Right cardiac atrium (tissue), 5 donors: ENCODE measurements around the gene SNX22. TPM values are rescaled to one million over a fixed set of nuclear protein-coding genes. Genes with fewer than 3 reads are reported as not detected.

Source experiments
- ATAC-seq, 2 donors: fragments of 200-7000 bp; cut with Tn5 transposase; one replicate each; pipeline versions ENCODE4 v1.8.0 to v1.9.1; 2020; ENCODE audit warnings: moderate library complexity in 2 of 2, mild to moderate bottlenecking in 1 of 2
- DNase-seq, 3 donors: peaks; one replicate each; pipeline ENCODE4 v3.0.0-alpha.2; 2020
- H3K27ac ChIP-seq: one replicate; pipeline ENCODE4 v1.5.1; 2013; ENCODE audit warnings: mild to moderate bottlenecking, low read length, control low read depth, moderate library complexity
- H3K27me3 ChIP-seq: one replicate; pipeline ENCODE4 v1.6.1; 2013; ENCODE audit not compliant: control insufficient read depth, insufficient read depth
- H3K4me1 ChIP-seq: one replicate; pipeline ENCODE4 v1.6.1; 2013; ENCODE audit warnings: low read length; ENCODE audit not compliant: control insufficient read depth, insufficient read depth
- H3K4me3 ChIP-seq: one replicate; pipeline ENCODE4 v1.5.1; 2013; ENCODE audit warnings: low read length, control low read depth
- H3K9me3 ChIP-seq: one replicate; pipeline ENCODE4 v1.6.1; 2013; ENCODE audit warnings: low read length; ENCODE audit not compliant: control insufficient read depth
- WGBS: extraction: QIAGEN DNeasy Blood & Tissue Kit; methylation state at CpG from one replicate; pipeline ENCODE4 v1.1.7; 2013; 5-methylcytosine and 5-hydroxymethylcytosine counted together
- intact Hi-C, 4 donors: fragments of 100-400 bp; cut with DNase I; formaldehyde crosslinking; loops; one replicate each; pipeline versions ENCODE4 v1.11.0 to v1.14.0; 2022 to 2023
- polyA plus RNA-seq: library from polyadenylated mRNA; stranded (reverse); fragments of 200-250 nt; gene quantifications from one replicate; pipeline ENCODE4 v1.2.3, GENCODE V29; 2013
- total RNA-seq, 4 donors: library from RNA; stranded (reverse); fragmentation: NEBNext Ultra II Directional; extraction: Animal tissue kit (Norgen Biotek cat#: 25700); gene quantifications; one replicate each; pipeline ENCODE4 v1.2.1, GENCODE V29; 2021
- donor health status: healthy with polysubstance abuse.
- donor health status: DM: no; HTN: yes; CAD: no.
- donor health status: DM: no; HTN: no; CAD: no.
- donor health status: DM: no; HTN: yes; CAD: no; lungs with severe emphysema.
- donor health status: DM: yes; HTN: yes; CAD: no.

Gene SNX22
- total and polyA plus RNA-seq, 5 donors, result 56.2 to 114 (median 66.4) TPM

DNA sequence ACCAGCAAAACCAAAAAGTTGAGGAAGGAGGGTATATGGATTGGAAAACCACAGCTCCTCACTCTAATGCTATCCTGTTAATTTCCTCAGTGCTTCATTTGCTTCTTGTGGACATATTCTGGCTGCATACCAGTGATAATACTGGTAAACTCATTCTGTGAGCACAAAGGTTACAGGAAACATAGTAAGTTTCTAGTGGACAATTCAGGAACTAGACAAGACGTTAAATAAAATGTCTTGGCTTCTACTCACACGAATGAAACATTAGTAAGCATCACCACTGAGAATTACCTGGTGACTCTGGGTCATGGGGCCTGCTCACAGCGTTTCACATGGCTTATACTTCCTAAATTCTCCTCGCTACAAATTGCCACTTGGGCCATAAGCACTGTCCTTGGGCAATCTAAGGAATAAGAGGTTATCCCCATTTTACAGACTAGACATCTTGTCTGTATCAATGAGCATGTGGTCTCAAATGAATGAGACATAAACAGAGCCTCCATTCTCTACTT lies 31.4 kb downstream of the SNX22 start:
- ATAC-seq, result no peak
- WGBS, result 80% methylated on average over 4 of the region's 4 CpGs

DNA sequence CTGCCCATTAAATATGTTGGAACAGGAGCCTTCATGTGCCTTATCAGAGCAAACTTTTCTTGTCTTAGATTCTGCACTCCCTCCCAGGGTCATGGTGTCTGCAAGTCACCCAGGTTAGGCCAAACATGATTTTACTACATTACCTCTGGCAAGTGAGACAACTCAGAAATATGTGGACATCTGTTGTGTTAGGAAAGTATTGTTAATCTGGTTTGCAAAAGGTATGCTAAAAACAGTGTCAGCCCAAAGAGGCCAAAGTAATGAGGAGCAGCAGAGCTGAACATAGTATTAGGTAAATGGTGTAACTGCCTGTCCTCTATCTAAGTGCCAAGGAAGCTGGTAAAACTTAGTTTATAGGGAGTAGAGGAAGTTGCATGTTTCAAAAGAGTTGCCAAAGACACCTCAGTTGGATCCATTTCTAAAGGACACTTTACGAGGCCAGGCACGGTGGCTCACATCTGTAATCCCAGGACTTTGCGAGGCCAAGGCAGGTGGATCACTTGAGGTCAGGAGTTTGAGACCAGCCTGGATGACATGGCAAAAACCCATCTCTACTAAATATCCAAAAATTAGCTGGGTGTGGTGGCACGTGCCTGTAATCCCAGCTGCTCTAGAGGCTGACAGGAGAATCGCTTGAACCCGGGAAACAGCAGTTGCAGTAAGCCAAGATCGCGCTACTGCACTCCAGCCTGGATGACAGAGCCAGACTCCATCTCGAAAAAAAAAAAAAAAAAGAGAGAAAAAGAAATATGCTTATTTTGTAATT lies 33.8 kb downstream of the SNX22 start:
- intact Hi-C loops, result loop anchor here in 1 of 4 donors (10.0 kb wide), 1 partner anchor 329 kb away; no protein-coding TSS in a partner anchor
- no peak for ATAC-seq
- Histone ChIP-seq H3K27me3 (no peaks in the 10 kb centered on the region), H3K4me3 (no peak overlapping the region), H3K4me1 (no peaks in the 10 kb centered on the region), H3K9me3 (no peaks in the 10 kb centered on the region), H3K27ac (no peak overlapping the region)
- 91% methylated on average over 9 of the region's 9 CpGs for WGBS
- DNase-seq, result no peak

More for the DNA sequence above, 31.4 kb downstream of the SNX22 start:
- H3K9me3 ChIP-seq, result no peaks in the 10 kb centered on the region
- intact Hi-C loops, result loop anchor here in 1 of 4 donors (10.0 kb wide), 1 partner anchor 332 kb away; no protein-coding TSS in a partner anchor
- H3K27me3 ChIP-seq, result no peaks in the 10 kb centered on the region
- H3K4me3 ChIP-seq, result no peak overlapping the region
- DNase-seq, result no peak
- H3K27ac ChIP-seq, result no peak overlapping the region
- H3K4me1 ChIP-seq, result no peaks in the 10 kb centered on the region

DNA sequence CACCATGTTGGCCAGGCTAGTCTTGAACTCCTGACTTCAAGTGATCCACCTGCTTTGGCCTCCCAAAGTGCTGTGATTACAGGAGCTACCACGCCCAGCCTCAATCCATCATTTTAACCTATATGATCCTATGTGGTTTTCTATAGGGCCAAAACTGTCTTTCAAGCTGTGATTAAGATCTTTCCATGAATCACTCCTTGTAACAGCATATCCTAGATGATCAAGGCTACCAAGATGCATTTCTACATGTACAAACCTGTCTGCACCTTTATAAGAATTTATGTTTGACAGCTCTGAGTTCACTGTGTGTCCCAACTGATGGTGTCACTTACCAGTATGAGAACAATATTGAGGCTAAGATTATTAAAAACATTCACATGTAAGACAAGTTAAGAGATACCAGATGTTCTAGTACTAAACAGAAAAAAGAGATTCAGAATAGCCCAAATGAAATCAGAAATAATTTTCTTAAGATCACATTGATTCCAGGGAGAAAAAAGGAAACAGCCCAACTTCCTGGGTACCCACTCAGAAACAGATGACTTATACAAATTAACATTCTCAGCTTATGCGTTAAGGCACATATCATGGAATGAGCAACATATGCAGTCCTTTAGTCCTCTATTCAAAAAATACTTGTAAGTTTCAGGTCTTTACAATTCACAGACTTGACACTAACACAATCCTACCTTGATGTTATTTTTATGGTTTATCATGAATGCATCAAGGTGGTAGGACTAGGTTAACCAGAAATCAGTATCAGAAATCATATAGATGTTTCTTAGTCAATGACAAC lies 36.1 kb downstream of the SNX22 start:
- Histone ChIP-seq H3K9me3 (no peaks in the 10 kb centered on the region), H3K27ac (no peak overlapping the region), H3K4me1 (no peaks in the 10 kb centered on the region), H3K27me3 (no peaks in the 10 kb centered on the region), H3K4me3 (no peak overlapping the region)
- 84% methylated on average over 2 of the region's 2 CpGs for whole genome bisulfite sequencing
- DNase-seq, result no peak
- intact Hi-C loops, result loop anchor here in 1 of 4 donors (10.0 kb wide), 1 partner anchor 327 kb away; no protein-coding TSS in a partner anchor
- no peak for ATAC-seq

DNA sequence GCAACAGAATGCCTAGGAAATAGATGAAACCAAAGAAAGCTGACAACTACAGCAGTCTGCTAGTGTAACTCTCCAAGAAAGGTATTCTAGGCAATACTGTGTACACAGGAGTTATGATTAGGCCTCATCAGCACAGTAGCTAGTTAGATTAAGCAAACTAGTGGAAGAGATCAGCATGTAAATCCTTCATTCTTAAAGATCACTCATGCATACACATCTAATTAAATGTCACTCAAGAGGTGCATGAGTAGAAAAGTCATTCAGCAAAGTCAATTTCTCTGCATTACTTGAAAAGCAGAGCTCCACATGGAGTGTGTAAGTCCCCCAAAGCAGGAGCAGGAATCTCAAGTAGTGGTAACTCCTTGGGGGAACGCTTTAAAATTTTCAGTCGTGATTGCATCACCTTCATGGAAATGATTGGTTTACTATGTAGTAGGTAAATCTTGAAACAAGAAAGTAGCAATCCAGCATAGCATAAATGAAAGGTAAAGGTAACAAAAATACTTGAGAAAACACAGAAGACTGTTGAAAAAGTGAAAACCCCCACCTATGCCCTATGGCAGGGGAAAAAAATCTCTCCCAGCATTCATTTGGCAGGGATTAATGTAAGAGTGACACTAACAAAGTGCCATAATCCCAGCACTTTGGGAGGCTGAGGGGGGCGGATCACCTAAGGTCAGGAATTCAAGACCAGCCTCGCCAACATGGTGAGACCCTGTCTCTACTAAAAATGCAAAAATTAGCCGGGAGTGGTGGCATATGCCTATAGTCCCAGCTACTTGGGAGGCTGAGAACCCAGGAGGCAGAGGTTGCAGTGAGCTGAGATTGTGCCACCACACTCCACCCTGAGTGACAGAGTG lies 40.7 kb downstream of the SNX22 start:
- WGBS, result 96% methylated on average over 5 of the region's 5 CpGs
- no peak overlapping the region for H3K27ac ChIP-seq
- H3K27me3 ChIP-seq, result no peaks in the 10 kb centered on the region
- DNase-seq, result no peak
- ATAC-seq, result no peak
- no peaks in the 10 kb centered on the region for H3K4me1 ChIP-seq
- intact Hi-C loops, result no loop called here
- H3K9me3 ChIP-seq, result no peaks in the 10 kb centered on the region
- no peak overlapping the region for H3K4me3 ChIP-seq

DNA sequence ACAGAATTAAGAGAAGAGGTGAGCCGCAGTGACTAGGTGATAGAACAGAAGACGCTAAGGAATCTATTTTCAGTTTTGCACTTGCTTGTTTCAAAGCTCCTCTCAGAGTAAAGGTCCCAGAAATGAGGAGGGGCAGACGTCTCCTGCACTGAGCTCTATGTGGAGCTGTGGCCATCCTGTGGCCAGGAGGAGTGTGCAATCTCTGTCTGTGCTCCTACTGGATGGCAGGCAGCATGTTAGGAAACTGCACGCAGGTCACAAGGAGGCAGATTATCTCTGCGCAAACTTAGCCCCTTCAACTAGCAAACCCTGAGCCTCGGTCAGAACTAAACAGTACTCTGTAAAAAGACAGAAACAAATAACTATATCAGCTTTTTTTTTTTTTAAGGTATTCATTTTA lies 42.4 kb downstream of the SNX22 start:
- Histone ChIP-seq H3K9me3 (no peaks in the 10 kb centered on the region), H3K4me3 (no peak overlapping the region), H3K27ac (no peak overlapping the region), H3K4me1 (peaks cover 2% of the 10 kb centered on the region), H3K27me3 (no peaks in the 10 kb centered on the region)
- WGBS, result 75% methylated on average over 6 of the region's 6 CpGs
- intact Hi-C loops, result no loop called here
- ATAC-seq (peak in 1 of 2 donors; percentile 74), DNase-seq (no peak)

DNA sequence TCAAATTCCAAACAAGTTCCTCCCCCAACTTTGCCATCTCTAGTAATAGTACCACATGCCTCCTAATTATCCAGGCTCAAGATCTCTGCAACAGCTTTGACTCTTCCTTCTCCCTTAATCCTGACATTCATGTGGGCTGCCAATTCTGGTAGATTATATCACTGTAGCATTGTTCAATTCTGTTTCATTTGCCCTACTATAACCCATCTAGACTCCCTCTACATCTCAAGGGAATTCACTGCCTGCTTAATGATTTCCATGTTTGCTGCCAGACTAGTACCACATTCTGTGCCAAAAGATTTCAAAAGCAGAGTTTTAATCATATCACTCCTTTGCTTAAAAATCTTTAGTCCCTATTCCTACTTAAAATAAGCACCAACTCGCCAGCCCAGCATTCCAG lies 45.9 kb downstream of the SNX22 start:
- Histone ChIP-seq H3K27me3 (no peaks in the 10 kb centered on the region), H3K9me3 (no peaks in the 10 kb centered on the region), H3K27ac (no peak overlapping the region), H3K4me3 (no peak overlapping the region), H3K4me1 (peaks cover 2% of the 10 kb centered on the region)
- 58% methylated on average over 1 of the region's 1 CpG for WGBS
- ATAC-seq, result peak; percentile 48 to 68
- intact Hi-C loops, result no loop called here
- no peak for DNase-seq

DNA sequence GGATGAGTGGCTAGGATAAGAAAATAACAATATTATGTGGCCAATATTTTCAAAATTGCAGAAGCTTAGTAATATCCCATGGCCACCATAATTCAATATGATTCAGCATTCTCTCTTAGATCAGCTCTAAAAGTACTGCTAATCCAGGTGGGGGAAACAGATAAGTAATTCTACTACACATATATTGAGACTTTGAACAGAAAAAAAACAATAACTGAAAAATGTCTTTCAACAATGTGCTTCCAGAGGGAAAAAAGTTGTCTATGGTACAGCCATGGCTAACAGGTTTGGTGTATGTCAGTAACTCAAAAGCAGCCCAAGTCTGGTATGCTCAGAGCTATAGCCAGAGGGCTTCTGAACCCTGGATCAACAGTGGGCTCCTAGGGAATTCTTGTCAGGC lies 53.7 kb downstream of the SNX22 start:
- intact Hi-C loops, result loop anchor here in 1 of 4 donors (10.0 kb wide), 1 partner anchor 470 kb away; no protein-coding TSS in a partner anchor
- Histone ChIP-seq H3K4me3 (no peak overlapping the region), H3K27me3 (no peaks in the 10 kb centered on the region), H3K27ac (no peak overlapping the region), H3K4me1 (no peaks in the 10 kb centered on the region), H3K9me3 (no peaks in the 10 kb centered on the region)
- ATAC-seq, result no peak
- DNase-seq, result no peak

Other genes starting within 250 kb of the SNX22 start
- 10 to 100 TPM; 83.5 to 95.1 (median 88.1) TPM for gene DAPK2, start 105.2 kb upstream of the SNX22 start, total RNA-seq
- 48.8 TPM for gene DAPK2, start 105.2 kb upstream of the SNX22 start, polyA plus RNA-seq
- 10 to 100 TPM; 43.9 to 66.2 (median 53.6) TPM for gene CIAO2A, start 57.9 kb upstream of the SNX22 start, total RNA-seq
- gene CIAO2A, start 57.9 kb upstream of the SNX22 start, polyA plus RNA-seq, result 82.7 TPM
- gene SNX1, start 55.7 kb upstream of the SNX22 start, total RNA-seq, result 100 to 1,000 TPM in 3 of 4 donors, 10 to 100 TPM in 1; 99.2 to 149 (median 105) TPM
- gene SNX1, start 55.7 kb upstream of the SNX22 start, polyA plus RNA-seq, result 54.1 TPM
- 100 to 1,000 TPM; 131 to 263 (median 186) TPM for gene PPIB, start 11.3 kb downstream of the SNX22 start, total RNA-seq
- gene PPIB, start 11.3 kb downstream of the SNX22 start, polyA plus RNA-seq, result 209 TPM
- 10 to 100 TPM in 1 of 4 donors, 1 to 10 TPM in 3; 7.6 to 11.5 (median 7.9) TPM for gene CSNK1G1, start 204.4 kb downstream of the SNX22 start, total RNA-seq
- gene CSNK1G1, start 204.4 kb downstream of the SNX22 start, polyA plus RNA-seq, result 2.3 TPM
- 1 to 10 TPM in 2 of 4 donors, not detected in 2; 1.0 TPM for gene PCLAF, start 229.7 kb downstream of the SNX22 start, total RNA-seq
- gene PCLAF, start 229.7 kb downstream of the SNX22 start, polyA plus RNA-seq, result 0.57 TPM
- gene TRIP4, start 236.1 kb downstream of the SNX22 start, total RNA-seq, result 10 to 100 TPM; 15.2 to 20.1 (median 19.0) TPM
- gene TRIP4, start 236.1 kb downstream of the SNX22 start, polyA plus RNA-seq, result 11.7 TPM